HG02571 (cell line): ENCODE measurements around the gene CPEB1.
A peak's percentile ranks its signal among the peaks of the same experiment; 100 is the strongest.
"Not testable (repeated sequence)": the region's sequence is repeated elsewhere in the genome, so short reads cannot be mapped to it uniquely, and the experiment has no call there.

Source experiments
- ATAC-seq: cut with Tn5 transposase; IDR thresholded peaks from one replicate; pipeline ENCODE4 v1.9.1; 2021; ENCODE audit warnings: mild to moderate bottlenecking, moderate library complexity; ENCODE audit not compliant: unreplicated experiment

Gene CPEB1

DNA sequence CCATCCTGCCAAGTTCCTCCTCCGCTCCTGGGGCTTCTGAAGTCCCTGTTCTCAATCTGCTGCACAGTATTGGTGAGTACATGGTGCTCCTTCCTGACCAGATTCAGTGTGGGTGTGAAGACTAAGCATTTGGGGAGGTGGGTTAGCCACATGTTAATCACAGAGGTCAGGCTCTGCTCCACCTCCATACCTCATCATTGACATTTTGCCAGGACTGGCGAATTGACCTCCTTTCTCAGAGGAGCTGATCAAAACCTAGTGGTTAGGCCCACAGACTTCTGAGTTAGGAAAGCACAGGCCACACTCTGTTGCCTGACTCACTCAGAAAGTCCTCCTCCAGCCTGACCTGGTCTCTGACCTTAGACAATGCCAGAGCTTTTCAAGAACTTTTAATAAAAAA, 98.5 kb downstream of the CPEB1 start:
- ATAC-seq, result no peak

DNA sequence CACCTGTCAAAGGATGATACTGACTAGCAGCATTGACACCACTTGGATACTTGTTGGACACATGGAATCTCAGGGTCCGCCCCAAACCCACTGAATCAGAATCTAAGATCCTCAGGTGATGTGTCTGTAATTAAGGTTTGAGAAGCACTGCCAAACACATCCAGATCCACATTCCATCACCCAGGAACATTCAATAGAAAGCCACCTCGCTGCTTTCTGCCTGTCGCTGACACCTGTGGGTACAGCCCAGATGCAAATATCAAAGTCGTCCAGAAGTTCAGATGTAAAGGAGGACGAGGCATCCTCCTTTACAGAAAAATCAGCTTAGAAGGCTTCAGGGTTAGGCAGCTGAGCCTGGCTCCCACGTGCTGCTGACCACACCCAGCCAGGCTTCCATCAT, 101.7 kb downstream of the CPEB1 start:
- no peak for ATAC-seq

DNA sequence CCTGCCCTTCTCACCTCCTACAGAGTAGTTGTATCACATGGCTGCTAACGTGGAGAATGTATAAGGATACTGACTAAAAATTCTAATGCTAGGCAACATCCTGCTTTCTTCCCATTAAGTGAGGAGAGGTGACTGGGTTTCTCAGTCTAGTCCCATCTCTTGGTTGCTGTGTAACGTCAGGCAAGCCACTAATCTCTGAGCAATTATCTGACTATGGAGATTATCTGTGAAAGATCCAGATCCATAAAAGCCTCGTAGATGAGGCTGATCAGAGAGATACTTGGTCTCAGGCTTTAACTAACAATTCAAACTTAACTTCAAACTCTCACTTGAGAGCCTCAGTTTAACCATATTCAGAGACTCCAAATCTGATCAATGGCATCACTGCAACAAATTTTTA, 102.2 kb downstream of the CPEB1 start:
- ATAC-seq, result no peak

DNA sequence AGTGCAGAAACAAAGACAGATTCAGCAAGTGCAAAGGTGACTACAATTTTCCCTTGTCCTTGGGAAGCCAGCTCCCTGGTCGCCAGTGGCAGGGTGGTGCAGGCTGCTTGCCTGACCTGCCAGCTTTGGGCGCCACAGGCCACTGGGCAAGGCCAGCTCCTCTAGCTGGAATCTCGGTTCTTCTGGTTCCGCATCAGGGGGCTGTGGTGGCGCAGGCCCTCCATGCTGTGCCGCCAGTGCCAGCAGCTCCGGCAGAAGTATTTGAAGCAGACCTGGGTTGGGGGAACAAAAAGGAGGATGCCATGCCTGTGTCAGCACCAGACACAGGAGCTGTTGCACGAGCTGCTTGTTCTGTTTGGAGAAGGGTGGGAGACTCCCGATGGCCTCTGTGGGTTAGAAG, 102.7 kb downstream of the CPEB1 start:
- no peak for ATAC-seq

DNA sequence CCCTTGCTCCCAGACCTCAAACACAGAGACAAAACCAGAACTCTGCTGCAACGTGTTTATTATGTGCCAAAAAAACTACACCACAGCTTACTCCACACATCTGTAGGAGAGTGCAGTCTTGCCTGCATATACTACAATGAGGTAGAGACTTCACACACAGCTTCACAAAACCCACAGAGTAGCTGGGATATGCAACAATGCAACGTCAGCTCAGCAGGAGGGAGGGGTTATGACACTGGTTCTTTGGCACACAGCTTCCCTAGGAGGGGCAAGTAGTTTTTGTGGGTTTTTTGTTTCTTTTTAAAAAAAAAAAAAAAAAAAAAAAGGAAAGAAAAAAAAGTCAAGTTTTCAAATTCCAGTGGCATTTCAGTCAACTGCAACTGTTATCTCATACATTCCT, 104.0 kb downstream of the CPEB1 start:
- ATAC-seq, result no peak

DNA sequence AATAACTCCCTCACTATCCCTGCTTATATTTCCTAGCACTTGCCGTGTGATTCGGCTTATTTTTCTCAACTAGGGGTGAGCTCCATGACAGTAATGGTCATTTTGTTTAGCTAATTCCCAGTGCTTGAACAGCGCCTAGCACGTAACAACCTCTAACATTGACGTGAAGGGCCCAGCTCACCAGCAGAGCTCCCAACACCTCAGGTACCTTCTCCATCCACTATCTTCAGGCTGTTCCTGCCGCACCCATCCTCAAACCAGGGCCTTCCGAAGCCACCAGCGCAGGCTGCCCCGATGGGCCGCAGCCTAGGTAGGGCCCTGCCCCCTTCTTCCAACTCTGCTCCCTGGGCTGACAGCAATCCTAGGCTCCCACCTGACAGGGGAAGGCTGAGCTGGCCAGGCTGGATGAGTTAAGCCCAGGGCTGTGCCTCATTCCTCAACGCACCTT, 106.2 kb downstream of the CPEB1 start:
- no peak for ATAC-seq

DNA sequence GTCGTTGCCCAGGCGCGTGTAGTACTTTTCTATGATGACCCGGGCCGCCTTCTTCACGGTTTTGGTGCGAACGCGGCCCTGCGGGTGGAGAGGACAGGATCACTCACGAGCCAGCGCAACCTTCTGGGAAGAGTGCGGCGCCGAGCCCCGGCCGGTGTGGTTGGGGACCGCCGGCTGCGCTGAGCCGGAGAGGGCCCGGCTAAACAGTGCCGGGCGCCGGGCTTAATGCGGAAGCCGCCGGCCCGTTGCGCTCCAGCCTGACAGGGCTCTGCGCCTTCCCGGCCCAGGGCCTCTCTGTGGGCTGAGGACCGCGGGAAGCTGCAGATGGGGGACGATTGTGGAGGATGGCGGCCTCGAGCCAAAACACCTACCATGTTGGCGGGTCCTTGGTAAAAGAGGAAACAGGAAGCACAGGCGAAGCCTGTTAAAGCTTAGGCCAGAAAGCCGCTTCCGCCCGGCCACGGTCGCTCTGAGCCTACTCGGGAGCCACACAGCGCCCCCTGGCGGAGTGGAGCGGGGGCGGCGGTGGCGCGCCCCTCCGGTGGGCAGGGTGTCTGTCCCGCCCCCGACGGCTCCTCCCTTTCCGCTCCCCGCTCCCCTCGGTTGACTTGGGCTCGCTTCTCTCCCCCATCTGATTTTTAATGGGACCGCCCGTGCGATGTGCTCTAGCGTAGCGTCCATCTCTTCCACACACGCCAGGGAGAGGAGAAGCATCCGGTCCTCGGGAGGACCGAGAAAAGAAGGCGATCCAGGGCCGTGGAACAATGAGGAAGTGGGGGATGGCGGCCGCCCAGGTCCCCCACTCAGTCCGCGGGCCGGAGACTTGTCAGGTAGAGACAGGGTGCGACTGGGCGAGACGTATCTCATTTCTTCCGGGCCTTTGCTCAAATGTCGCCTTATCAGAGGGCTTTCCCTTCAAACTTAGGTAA, 106.8 kb downstream of the CPEB1 start, which contains the start of gene RPS17:
TSS of gene RPS17 (minus strand) at position 403 of the 929 bp plus-strand sequence. CDS start at position 374, 29 bp downstream.
- peak; percentile 89 for ATAC-seq

DNA sequence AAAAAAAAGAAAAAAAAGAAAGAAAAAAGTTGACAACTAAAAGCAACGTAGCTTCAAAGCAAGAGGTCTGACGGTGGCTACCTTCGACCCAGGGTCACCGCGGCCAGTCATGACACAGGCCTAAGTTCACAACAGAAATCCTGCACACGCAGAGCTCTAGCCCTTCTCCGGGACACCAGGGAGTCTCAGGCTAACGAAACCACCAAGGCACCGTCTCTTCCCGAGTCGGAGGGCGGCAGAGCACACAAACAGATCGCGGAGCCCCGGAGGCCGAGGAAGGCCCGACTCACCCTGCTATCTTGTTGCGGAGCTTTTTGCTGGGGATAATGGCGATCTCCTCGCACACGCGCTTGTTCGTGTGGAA, 107.5 kb downstream of the CPEB1 start:
- ATAC-seq, result no peak

DNA sequence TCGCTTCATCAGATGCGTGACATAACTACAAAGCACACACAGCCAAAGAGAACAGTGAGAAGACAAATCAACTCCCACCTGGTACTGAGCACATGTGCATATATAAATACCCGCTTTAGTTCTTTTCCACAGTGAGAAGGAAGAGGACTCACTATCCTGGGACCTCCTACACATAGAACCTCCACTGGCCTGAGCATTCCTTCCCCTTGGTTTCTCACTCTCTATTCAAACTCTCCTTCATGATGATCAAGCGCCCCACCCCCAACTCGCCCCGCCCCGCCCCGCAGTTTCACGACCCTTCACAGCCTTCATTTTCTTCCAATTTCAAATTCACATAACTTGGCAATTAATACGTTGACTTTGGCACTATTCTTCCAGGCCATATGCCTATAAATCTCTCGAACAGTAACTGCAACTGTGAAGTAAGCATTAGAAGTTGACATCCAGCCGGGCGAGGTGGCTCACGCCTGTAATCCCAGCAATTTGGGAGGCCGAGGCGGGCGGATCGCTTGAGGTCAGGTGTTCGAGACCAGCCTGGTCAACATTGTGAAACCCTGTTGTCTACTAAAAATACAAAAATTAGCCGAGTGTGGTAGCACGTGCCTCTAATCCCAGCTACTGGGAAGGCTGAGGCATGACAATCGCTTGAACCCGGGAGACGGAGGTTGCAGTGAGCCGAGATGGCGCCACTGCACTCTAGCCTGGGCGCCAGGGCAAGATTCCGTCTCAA, 108.0 kb downstream of the CPEB1 start:
- no peak for ATAC-seq

DNA sequence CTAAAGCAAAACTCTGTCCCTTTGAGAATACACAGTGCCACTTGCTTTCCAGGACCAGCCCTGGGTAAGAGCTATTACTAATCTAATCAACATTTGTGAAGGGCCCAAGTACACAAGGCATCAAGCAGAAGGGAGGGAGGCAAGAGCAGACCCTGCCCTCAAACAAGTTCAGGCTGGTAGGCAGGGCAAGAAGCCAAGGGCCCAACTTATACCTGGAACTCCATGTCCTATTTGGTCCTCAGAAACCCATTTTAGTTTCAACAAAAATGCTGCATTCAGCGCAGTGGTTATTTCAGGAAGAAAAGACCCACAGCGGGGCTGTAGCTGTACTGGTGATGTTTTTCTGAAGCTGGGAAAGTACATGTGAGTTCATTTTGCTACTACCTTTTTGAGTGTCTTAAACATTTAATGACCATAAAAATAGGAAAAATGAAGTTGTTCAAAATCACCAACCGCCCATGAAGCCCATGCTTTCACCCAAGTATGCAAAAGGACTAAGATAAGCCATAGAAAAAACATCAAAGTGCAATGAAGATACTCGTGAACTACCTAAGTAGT, 109.7 kb downstream of the CPEB1 start:
- ATAC-seq, result no peak

DNA sequence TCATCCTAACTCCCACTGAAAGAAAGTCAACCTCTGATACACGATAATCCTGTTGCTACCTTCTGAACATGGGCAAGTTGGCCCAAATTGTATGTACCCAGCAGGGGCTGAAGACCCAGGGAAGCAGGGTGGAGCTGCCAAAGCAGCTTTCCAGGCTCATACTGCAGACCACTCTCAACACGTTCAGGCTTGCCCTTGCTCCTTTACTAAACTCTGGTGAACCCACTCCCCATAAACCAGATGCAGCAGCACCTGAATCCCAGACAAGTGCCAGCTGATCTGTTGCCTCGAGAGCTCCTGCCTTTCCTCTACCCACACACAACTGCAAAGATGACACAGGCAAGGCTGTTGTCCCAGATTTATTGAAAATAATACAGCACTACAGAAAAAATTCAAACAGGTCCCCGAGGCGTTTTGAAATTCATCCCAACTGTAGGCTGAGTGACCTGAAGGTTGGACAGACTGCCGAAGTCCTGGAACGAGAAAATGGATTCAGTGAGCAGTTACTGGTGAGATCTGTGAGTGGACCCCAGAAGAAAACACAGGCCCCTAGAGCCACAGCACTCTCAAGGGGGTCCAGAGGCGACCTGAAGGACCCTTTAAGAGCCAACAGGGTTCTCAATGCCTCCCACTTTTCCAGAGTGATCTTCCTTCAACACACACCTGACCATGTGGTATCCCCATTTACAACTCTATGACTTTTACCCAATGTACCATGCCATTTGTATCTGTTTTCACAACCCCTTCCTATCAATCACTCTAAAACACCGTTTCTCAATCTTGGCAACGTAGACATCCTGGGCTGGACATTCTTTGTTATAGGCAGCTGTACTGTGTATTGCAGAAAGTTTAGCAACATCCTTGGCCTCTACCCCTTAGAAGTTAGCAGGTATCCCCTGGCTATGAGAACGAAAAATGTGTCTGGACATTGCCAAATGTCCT, 110.5 kb downstream of the CPEB1 start:
- no peak for ATAC-seq

DNA sequence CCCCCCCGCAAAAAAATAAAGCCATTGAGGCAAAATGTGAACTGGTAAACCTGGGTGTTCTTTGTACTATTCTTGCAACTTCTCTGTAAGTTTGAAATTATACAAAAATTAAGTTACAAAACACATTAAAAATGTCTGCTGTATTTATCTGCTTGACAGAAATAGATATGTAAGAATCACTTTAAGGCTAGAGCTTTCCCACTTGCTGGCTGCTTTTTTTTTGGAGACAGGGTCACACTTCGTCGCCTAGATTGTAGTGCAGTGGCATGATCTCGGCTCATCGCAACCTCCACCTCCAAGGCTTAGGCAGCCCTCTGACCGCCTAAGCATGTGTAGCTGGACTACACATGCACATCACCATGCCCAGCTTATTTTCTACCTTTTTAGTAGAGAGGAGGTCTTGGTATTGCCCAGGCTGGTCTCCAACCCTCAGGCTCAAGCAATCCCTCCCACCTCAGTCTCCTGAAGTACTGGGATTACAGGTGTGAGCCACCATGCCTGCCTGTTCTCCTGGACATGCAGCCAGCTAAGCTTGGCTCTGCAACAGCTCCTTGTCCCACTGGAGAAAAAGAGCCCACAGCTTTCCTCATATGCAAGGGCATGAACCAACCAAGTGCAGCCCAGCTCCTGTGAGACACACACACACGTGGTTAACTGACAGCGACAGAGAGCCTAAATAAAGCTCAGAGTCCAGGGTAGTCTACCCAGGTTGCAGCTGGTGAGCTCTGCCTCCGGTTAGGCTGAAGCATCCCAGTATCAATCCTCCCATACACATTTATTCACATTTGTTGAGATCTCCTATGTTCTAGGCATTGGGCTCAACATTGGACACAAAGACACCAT, 111.4 kb downstream of the CPEB1 start:
- no peak for ATAC-seq

DNA sequence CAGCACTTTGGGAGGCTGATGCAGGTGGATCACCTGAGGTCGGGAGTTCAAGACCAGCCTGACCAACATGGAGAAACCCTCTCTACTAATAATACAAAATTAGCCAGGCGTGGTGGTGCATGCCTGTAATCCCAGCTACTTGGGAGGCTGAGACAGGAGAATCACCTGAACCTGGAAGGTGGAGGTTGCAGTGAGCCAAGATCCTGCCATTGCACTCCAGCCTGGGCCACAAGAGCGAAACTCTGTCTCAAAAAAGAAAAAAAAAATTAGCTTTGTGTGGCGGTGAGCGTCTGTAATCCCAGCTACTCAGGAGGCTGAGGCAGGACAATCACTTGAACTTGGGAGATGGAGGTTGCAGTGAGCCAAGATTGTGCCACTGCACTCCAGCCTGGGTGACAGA, 112.0 kb downstream of the CPEB1 start:
- ATAC-seq, result not testable (repeated sequence)

DNA sequence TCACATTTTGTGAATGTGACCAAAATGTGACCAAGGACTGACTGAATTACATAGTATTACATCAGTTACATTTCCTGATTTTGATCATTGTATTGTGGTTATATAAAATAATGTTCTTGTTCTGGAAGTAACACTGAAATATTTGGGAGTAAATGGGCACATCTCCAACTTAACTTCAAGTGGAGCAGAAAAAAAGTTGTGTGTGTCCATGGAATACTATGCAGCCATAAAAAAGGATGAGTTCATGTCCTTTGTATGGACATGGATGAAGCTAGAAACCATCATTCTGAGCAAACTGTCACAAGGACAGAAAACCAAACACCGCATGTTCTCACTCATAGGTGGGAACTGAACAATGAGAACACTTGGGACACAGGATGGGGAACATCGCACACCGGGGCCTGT, 112.7 kb downstream of the CPEB1 start:
- not testable (repeated sequence) for ATAC-seq

DNA sequence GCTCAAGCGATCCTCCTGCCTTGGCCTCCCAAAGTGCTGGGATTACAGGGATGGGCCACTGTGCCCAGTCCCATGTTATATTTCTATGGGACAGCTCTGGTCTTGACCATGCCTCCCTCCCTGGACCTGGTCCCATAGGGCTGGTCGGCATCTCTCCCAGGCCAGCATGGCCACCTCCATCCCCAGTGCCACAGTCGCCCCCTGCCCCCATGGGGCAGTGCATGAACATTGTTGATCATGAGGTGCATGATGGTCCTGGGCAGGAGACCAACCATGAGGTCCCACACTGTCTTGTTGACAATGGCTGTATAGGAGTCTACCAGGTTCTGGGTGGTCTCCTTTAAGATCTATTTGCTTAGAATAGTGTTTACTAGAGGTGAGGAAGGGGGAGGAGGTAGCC, 113.4 kb downstream of the CPEB1 start:
- ATAC-seq, result no peak

DNA sequence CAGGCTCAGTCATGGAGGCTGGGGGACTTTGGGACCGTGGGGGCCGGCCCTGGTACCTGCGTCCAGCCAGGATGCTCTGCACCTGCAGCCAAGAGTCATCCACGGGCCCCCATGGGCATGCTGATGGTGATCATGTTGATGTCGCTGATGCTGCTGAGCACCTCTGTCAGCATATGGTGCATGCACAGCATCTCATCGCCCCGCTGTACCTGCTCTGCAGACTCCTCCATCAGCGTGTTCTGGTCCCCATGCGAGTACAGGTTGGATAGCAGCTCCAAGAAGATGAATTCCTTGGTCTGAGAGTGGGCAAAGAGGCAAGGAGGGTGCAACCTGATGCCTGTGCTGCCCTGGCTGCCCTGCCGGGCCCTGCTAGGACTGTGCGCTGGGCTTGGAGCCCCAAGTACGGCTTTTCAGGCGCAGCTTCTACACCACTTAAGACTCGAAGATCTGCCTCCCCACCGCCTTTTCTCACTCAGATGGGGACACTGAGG, 114.1 kb downstream of the CPEB1 start:
- no peak for ATAC-seq

DNA sequence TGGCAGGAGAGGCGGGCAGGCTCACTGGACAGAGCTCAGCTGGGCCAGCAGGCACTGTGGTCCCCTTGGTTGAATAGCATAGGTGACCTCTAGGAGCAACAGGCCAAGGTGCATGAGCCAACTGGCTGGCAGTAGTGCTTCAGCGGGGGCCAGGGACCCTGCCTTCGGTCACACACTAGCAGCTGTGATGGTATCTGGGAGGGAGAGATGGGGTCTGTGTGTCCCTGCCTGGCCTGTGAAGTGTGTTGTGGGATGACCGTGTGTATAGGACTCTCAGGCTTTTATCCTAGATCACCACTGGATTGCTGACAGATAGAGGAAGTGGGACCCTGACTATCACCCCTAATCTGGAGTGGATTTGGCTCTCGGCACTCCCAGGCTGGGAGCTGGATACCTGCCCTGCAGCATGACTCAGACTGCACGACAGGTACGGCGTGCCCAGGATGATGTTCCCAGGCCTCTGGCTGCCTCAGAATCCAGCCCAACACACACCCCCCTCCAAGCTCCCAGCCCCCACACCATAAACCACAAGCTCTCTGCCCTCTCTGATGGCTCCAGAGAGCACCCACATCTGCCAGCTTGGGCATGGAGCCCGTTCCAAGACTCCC, 114.7 kb downstream of the CPEB1 start:
- ATAC-seq, result no peak

DNA sequence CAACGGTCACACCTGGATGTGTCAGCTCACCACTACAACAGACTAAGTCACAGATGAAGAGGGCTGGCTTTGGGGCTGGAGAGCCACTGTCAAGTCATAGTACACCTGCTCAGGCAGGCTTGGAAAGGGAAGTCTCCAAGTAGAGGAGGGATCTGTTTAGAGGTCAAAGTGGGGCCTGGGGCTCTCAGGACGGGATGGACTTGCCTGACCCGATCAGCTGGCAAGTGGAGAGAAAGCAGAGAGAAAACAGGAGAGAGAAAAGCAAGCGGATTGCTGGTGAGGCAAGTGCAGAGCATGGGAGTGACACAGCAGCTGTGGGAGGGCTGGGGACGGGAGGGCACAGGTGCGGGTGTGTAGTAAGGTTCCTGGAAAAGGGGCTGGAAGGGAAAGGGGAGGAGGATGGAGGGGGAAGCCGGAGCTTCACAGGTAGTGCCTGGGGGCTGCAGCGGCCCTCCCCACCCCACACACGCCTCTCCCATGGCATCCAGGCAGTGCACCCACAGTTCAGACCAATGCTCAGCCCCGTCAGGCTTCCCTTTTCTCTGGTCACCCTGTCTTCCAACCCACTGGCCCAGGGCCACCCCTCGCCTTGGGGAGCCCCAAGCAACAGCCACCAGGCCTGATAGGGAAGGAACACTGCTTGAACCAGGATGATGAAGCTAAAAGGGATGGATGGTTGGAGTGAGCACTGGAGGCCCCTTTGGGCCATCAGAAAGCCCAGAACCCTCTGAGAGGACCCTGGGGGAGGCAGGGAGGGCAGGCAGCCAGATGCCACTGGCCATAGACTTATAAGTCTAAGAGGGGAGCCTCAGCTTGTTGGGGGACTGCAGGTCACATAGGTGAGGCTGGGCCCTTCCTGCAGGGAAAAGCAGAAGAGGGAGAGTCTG, 115.4 kb downstream of the CPEB1 start:
- no peak for ATAC-seq
